ENCODE data around the gene GRAMD1B.

Gene GRAMD1B

GRCh38 chr11:123575441-123575840 is 145.4 kb downstream of the GRAMD1B start:
- DNase-seq, result no peak

GRCh38 chr11:123576082-123576481 is 146.0 kb downstream of the GRAMD1B start:
- no peak for DNase-seq

- no peak for DNase-seq
Observed at GRCh38 chr11:123576501-123576900, 146.4 kb downstream of the GRAMD1B start.

GRCh38 chr11:123577081-123577598 is 147.1 kb downstream of the GRAMD1B start:
- DNase-seq, result peak; percentile 89

GRCh38 chr11:123578778-123579481 is 148.9 kb downstream of the GRAMD1B start:
- no peak for DNase-seq

GRCh38 chr11:123579482-123579812 is 149.4 kb downstream of the GRAMD1B start:
- DNase-seq, result no peak

GRCh38 chr11:123580137-123580536 is 150.1 kb downstream of the GRAMD1B start:
- DNase-seq, result no peak

GRCh38 chr11:123580557-123581275 is 150.6 kb downstream of the GRAMD1B start:
- DNase-seq, result peak; percentile 80

GRCh38 chr11:123581651-123582399 is 151.8 kb downstream of the GRAMD1B start:
- DNase-seq, result no peak

- no peak for DNase-seq
Observed at GRCh38 chr11:123582992-123583504, 153.0 kb downstream of the GRAMD1B start.

GRCh38 chr11:123584186-123584585 is 154.1 kb downstream of the GRAMD1B start:
- DNase-seq, result no peak

GRCh38 chr11:123584737-123585136 is 154.7 kb downstream of the GRAMD1B start:
- DNase-seq, result no peak

GRCh38 chr11:123585206-123585605 is 155.1 kb downstream of the GRAMD1B start:
- DNase-seq, result no peak

GRCh38 chr11:123585706-123586105 is 155.6 kb downstream of the GRAMD1B start:
- DNase-seq, result no peak

GRCh38 chr11:123586568-123586967 is 156.5 kb downstream of the GRAMD1B start:
- no peak for DNase-seq

GRCh38 chr11:123587044-123587443 is 157.0 kb downstream of the GRAMD1B start:
- no peak for DNase-seq

- no peak for DNase-seq
Observed at GRCh38 chr11:123587559-123587958, 157.5 kb downstream of the GRAMD1B start.

- DNase-seq, result no peak
Observed at GRCh38 chr11:123588117-123588863, 158.2 kb downstream of the GRAMD1B start.

GRCh38 chr11:123588864-123589262 is 158.8 kb downstream of the GRAMD1B start:
- no peak for DNase-seq

- no peak for DNase-seq
Observed at GRCh38 chr11:123590296-123590912, 160.3 kb downstream of the GRAMD1B start.

- no peak for DNase-seq
Observed at GRCh38 chr11:123593570-123593969, 163.5 kb downstream of the GRAMD1B start.

All from stimulated activated CD8-positive, alpha-beta memory T cell treated with anti-CD3 and anti-CD28 coated beads, Interleukin-4, amount 100 ng/mL, for 48 hours (primary cell).